Cerebellar cortex (tissue), 1 donor: ENCODE measurements around the gene PEX14.

Experiments used
- DNase-seq: peaks from one replicate; pipeline ENCODE4 v3.0.0-alpha.2; 2015; ENCODE audit warnings: low spot score

PEX14 gene

GRCh38 chr1:10665930-10666850 is 191.4 kb downstream of the PEX14 start:
- DNase-seq = no peak

GRCh38 chr1:10667861-10668761 is 193.4 kb downstream of the PEX14 start:
- DNase-seq = no peak

GRCh38 chr1:10669570-10669969 is 194.8 kb downstream of the PEX14 start:
- DNase-seq = no peak

- no peak for DNase-seq
Measured at GRCh38 chr1:10670190-10670589, 195.4 kb downstream of the PEX14 start.

- no peak for DNase-seq
Measured at GRCh38 chr1:10671090-10671489, 196.3 kb downstream of the PEX14 start.

- DNase-seq = no peak
Measured at GRCh38 chr1:10671622-10672342, 197.0 kb downstream of the PEX14 start.

GRCh38 chr1:10672343-10673050 is 197.7 kb downstream of the PEX14 start:
- DNase-seq = no peak

- DNase-seq = no peak
Measured at GRCh38 chr1:10673109-10673711, 198.5 kb downstream of the PEX14 start.

GRCh38 chr1:10674222-10674621 is 199.5 kb downstream of the PEX14 start:
- no peak for DNase-seq

- DNase-seq = no peak
Measured at GRCh38 chr1:10674700-10675609, 200.2 kb downstream of the PEX14 start.

GRCh38 chr1:10675813-10676212 is 201.1 kb downstream of the PEX14 start:
- DNase-seq = no peak

GRCh38 chr1:10676963-10677362 is 202.2 kb downstream of the PEX14 start:
- no peak for DNase-seq

GRCh38 chr1:10677491-10678391 is 203.0 kb downstream of the PEX14 start:
- DNase-seq = no peak

GRCh38 chr1:10678402-10678801 is 203.7 kb downstream of the PEX14 start:
- no peak for DNase-seq

GRCh38 chr1:10678852-10679251 is 204.1 kb downstream of the PEX14 start:
- no peak for DNase-seq

- peak; percentile 70 for DNase-seq
Measured at GRCh38 chr1:10679496-10680220, 204.9 kb downstream of the PEX14 start.
